RKO (cell line): ENCODE data around the gene CCDC68.
"Not testable (repeated sequence)": the region's sequence is repeated elsewhere in the genome, so short reads cannot be mapped to it uniquely, and the experiment has no call there.

ENCODE experiments used
- DNase-seq: peaks from one replicate; pipeline ENCODE4 v3.0.0-alpha.2; 2016; ENCODE audit warnings: low spot score

The CCDC68 gene

GRCh38 chr18:54873884-54874255 lies 85.4 kb downstream of the CCDC68 start:
- DNase-seq, result no peak

- no peak for DNase-seq
These were observed 86.6 kb downstream of the CCDC68 start for GRCh38 chr18:54872681-54873080.

GRCh38 chr18:54871231-54871630 lies 88.0 kb downstream of the CCDC68 start:
- no peak for DNase-seq

GRCh38 chr18:54867131-54867530 lies 92.1 kb downstream of the CCDC68 start:
- DNase-seq, result no peak

GRCh38 chr18:54860941-54861340 lies 98.3 kb downstream of the CCDC68 start:
- DNase-seq, result no peak

GRCh38 chr18:54859667-54860421 lies 99.4 kb downstream of the CCDC68 start:
- no peak for DNase-seq

- DNase-seq, result no peak
These were observed 101.8 kb downstream of the CCDC68 start for GRCh38 chr18:54857499-54857898.

GRCh38 chr18:54856105-54856646 lies 103.1 kb downstream of the CCDC68 start:
- DNase-seq, result no peak

GRCh38 chr18:54855050-54855449 lies 104.2 kb downstream of the CCDC68 start:
- DNase-seq, result not testable (repeated sequence)

- no peak for DNase-seq
These were observed 106.2 kb downstream of the CCDC68 start for GRCh38 chr18:54852780-54853675.
